ENCODE results near the gene TLE7.
A peak's percentile ranks its signal among the peaks of the same experiment; 100 is the strongest.

The TLE7 gene

GRCh38 chr16:71442051-71442440 is at the start of gene TLE7:
Gene TLE7, minus strand, starts transcription at chr16:71442054. Its CDS starts 8,730 bp downstream, at chr16:71433324.
- DNase-seq, result no peak

- DNase-seq, result no peak
Measured at GRCh38 chr16:71491054-71491453, 49.2 kb upstream of the TLE7 start.

GRCh38 chr16:71490361-71490760 is 48.5 kb upstream of the TLE7 start:
- DNase-seq, result no peak

GRCh38 chr16:71489122-71489521 is 47.3 kb upstream of the TLE7 start, which contains the start of gene ZNF19:
Gene ZNF19, minus strand, starts transcription at chr16:71489324. Its CDS starts 7,210 bp downstream, at chr16:71482114.
- no peak for DNase-seq

- no peak for DNase-seq
Measured at GRCh38 chr16:71484006-71484893, 42.4 kb upstream of the TLE7 start.

GRCh38 chr16:71482569-71482968 is 40.7 kb upstream of the TLE7 start:
- DNase-seq, result no peak

- no peak for DNase-seq
Measured at GRCh38 chr16:71480956-71481355, 39.1 kb upstream of the TLE7 start.

- no peak for DNase-seq
Measured at GRCh38 chr16:71479420-71479819, 37.6 kb upstream of the TLE7 start.

- no peak for DNase-seq
Measured at GRCh38 chr16:71476457-71477124, 34.7 kb upstream of the TLE7 start.

- DNase-seq, result no peak
Measured at GRCh38 chr16:71474864-71475263, 33.0 kb upstream of the TLE7 start.

- DNase-seq, result no peak
Measured at GRCh38 chr16:71473891-71474290, 32.0 kb upstream of the TLE7 start.

- no peak for DNase-seq
Measured at GRCh38 chr16:71472931-71473330, 31.1 kb upstream of the TLE7 start.

GRCh38 chr16:71472051-71472450 is 30.2 kb upstream of the TLE7 start:
- no peak for DNase-seq

- no peak for DNase-seq
Measured at GRCh38 chr16:71467810-71468209, 26.0 kb upstream of the TLE7 start.

GRCh38 chr16:71464231-71464630 is 22.4 kb upstream of the TLE7 start:
- no peak for DNase-seq

- DNase-seq, result peak; percentile 17
Measured at GRCh38 chr16:71461686-71462648, 20.1 kb upstream of the TLE7 start, which contains the start of gene ZNF23. Gene ZNF23, minus strand, starts transcription at chr16:71462247. Its CDS starts 5,451 bp downstream, at chr16:71456796.

GRCh38 chr16:71460941-71461340 is 19.1 kb upstream of the TLE7 start:
- no peak for DNase-seq

- DNase-seq, result no peak
Measured at GRCh38 chr16:71460236-71460635, 18.4 kb upstream of the TLE7 start.

- no peak for DNase-seq
Measured at GRCh38 chr16:71459510-71459909, 17.7 kb upstream of the TLE7 start.

- no peak for DNase-seq
Measured at GRCh38 chr16:71456801-71457200, 14.9 kb upstream of the TLE7 start.

GRCh38 chr16:71453036-71453435 is 11.2 kb upstream of the TLE7 start:
- DNase-seq, result no peak

- no peak for DNase-seq
Measured at GRCh38 chr16:71449020-71449419, 7.2 kb upstream of the TLE7 start.
